Neural progenitor cell (in vitro differentiated cells): ENCODE results near the gene ZIM2.
"Not testable (repeated sequence)": the region's sequence is repeated elsewhere in the genome, so short reads cannot be mapped to it uniquely, and the experiment has no call there.

ENCODE experiments used
- EZH2 ChIP-seq: fragments of 200-600 bp; sonication (generic); IDR thresholded peaks from 2 replicates; pipeline ENCODE4 v1.6.1; 2017; ENCODE audit warnings: antibody characterized with exemption, mild to moderate bottlenecking, moderate library complexity
- TF ChIP-seq, protein P1 (sequence below): fragments of 200-600 bp; sonication (generic); IDR thresholded peaks from 2 replicates; pipeline ENCODE4 v1.5.1; 2017; ENCODE audit warnings: antibody characterized with exemption, mild to moderate bottlenecking

DNA sequence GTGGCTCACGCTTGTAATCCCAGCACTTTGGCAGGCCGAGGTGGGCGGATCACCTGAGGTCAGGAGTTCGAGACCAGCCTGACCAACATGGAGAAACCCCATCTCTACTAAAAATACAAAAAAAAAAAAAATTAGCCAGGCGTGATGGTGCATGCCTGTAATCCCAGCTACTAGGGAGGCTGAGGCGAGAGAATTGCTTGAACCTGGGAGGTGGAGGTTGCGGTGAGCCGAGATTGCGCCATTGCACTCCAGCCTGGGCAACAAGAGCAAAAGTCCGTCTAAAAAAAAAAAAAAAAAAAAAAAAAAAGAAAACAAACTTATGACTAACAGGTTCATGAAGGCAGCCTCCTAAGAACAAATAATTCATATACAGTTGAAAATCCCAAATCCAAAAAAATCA is 19.9 kb upstream of the ZIM2 start:
- TF ChIP-seq, protein P1, sequence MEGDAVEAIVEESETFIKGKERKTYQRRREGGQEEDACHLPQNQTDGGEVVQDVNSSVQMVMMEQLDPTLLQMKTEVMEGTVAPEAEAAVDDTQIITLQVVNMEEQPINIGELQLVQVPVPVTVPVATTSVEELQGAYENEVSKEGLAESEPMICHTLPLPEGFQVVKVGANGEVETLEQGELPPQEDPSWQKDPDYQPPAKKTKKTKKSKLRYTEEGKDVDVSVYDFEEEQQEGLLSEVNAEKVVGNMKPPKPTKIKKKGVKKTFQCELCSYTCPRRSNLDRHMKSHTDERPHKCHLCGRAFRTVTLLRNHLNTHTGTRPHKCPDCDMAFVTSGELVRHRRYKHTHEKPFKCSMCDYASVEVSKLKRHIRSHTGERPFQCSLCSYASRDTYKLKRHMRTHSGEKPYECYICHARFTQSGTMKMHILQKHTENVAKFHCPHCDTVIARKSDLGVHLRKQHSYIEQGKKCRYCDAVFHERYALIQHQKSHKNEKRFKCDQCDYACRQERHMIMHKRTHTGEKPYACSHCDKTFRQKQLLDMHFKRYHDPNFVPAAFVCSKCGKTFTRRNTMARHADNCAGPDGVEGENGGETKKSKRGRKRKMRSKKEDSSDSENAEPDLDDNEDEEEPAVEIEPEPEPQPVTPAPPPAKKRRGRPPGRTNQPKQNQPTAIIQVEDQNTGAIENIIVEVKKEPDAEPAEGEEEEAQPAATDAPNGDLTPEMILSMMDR: not testable (repeated sequence)
- not testable (repeated sequence) for TF ChIP-seq EZH2
